Tibial nerve (tissue), 4 donors: ENCODE data around the gene TFE3. TPM values are rescaled to one million over a fixed set of nuclear protein-coding genes. Genes with fewer than 3 reads are reported as not detected.

Source experiments
- DNase-seq, 2 donors: peaks; one replicate each; pipeline ENCODE4 v3.0.0-alpha.2; 2019; ENCODE audit warnings: low spot score in 2 of 2
- H3K27ac ChIP-seq, 4 donors: fragments of 200-600 bp; sonication (generic) in 3 of 4; one replicate each; pipeline ENCODE4 v1.5.1; 2017 to 2019; ENCODE audit warnings: mild to moderate bottlenecking in 1 of 4
- H3K27me3 ChIP-seq, 2 donors: fragments of 200-600 bp; sonication (generic) in 1 of 2; one replicate each; pipeline versions ENCODE4 v1.5.1 to v1.6.0; 2017 to 2019
- H3K36me3 ChIP-seq, 3 donors: fragments of 200-600 bp; sonication (generic); one replicate each; pipeline ENCODE4 v1.5.1; 2018 to 2019
- H3K4me1 ChIP-seq, 4 donors: fragments of 200-600 bp; sonication (generic) in 3 of 4; one replicate each; pipeline ENCODE4 v1.5.1; 2017 to 2019
- H3K4me3 ChIP-seq, 4 donors: fragments of 200-600 bp; sonication (generic) in 3 of 4; one replicate each; pipeline ENCODE4 v1.5.1; 2017 to 2019; ENCODE audit warnings: mild to moderate bottlenecking in 1 of 4, moderate library complexity in 1 of 4
- H3K9me3 ChIP-seq, 4 donors: fragments of 200-600 bp; sonication (generic) in 3 of 4; one replicate each; pipeline ENCODE4 v1.5.1; 2017 to 2019
- CTCF ChIP-seq, 5 experiments: fragments of 200-600 bp in 3 of 5; fragments of 450-650 bp in 2 of 5; sonication (generic) in 3 of 5; IDR thresholded peaks; one replicate each; pipeline ENCODE4 v1.5.1; 2016 to 2019; ENCODE audit warnings: antibody characterized with exemption in 5 of 5, mild to moderate bottlenecking in 3 of 5, moderate library complexity in 2 of 5
- EP300 ChIP-seq, 2 donors: sonication (generic); formaldehyde crosslinking; IDR thresholded peaks; one replicate each; pipeline ENCODE4 v1.6.1; 2017; ENCODE audit warnings: antibody characterized with exemption in 2 of 2, mild to moderate bottlenecking in 1 of 2
- POLR2A ChIP-seq, 2 donors: fragments of 450-650 bp; IDR thresholded peaks; one replicate each; pipeline ENCODE4 v1.6.1; 2017; ENCODE audit warnings: antibody characterized with exemption in 2 of 2, mild to moderate bottlenecking in 2 of 2, moderate library complexity in 2 of 2
- WGBS, 2 donors: methylation state at CpG; one replicate each; pipeline ENCODE4 v1.1.5; 2018; 5-methylcytosine and 5-hydroxymethylcytosine counted together
- total RNA-seq, 4 donors: library from RNA; depleted of rRNA; stranded (reverse); fragments of >200 nt; gene quantifications; one replicate each; pipeline ENCODE4 v1.1.0, GENCODE V29; 2016

The TFE3 gene
- total RNA-seq, 4 donors from 2014 or later: 98.6 to 124 (median 117) TPM

GRCh38 chrX:49071877-49072711 lies 28.9 kb upstream of the TFE3 start:
- H3K4me1 ChIP-seq: peaks cover 0 to 19% (median 4%) of the 10 kb centered on the region in 4 donors
- H3K27me3 ChIP-seq: no peaks in the 10 kb centered on the region
- peaks cover 0 to 33% (median 0%) of the 10 kb centered on the region in 3 donors for H3K36me3 ChIP-seq
- WGBS, 2 donors: 28 to 66% methylated on average over 18 to 62 of the region's 63 CpGs
- DNase-seq: peak; percentile 62 to 68
- no peaks in the 10 kb centered on the region for H3K9me3 ChIP-seq
- peak overlapping the region in 3 of 4 donors; percentile 16 to 63 (median 50) for H3K4me3 ChIP-seq
- peak overlapping the region in 3 of 4 donors; percentile 19 to 87 (median 55) for H3K27ac ChIP-seq
- TF ChIP-seq EP300 (IDR thresholded peaks at IDR 0.05) (peak in 1 of 2 donors; percentile 23), POLR2A (IDR thresholded peaks at IDR 0.05) (peak in 1 of 2 donors; percentile 19), CTCF (IDR thresholded peaks at IDR 0.05) (no peak)

- Histone ChIP-seq H3K4me3 (no peak overlapping the region), H3K9me3 (no peaks in the 10 kb centered on the region), H3K27ac (no peak overlapping the region), H3K36me3 (peaks cover 0 to 24% (median 0%) of the 10 kb centered on the region in 3 donors), H3K27me3 (no peaks in the 10 kb centered on the region), H3K4me1 (peaks cover 0 to 19% (median 4%) of the 10 kb centered on the region in 4 donors)
- WGBS, 2 donors: 82 to 90% methylated on average over 3 to 4 of the region's 4 CpGs
- TF ChIP-seq EP300 (IDR thresholded peaks at IDR 0.05) (no peak), POLR2A (IDR thresholded peaks at IDR 0.05) (no peak), CTCF (IDR thresholded peaks at IDR 0.05) (no peak)
- no peak for DNase-seq
Observed at GRCh38 chrX:49070988-49071387, 27.8 kb upstream of the TFE3 start.

GRCh38 chrX:49069038-49069437 lies 25.9 kb upstream of the TFE3 start:
- H3K4me1 ChIP-seq: peaks cover 0 to 12% (median 2%) of the 10 kb centered on the region in 4 donors
- TF ChIP-seq EP300 (IDR thresholded peaks at IDR 0.05): no peak
- TF ChIP-seq POLR2A (IDR thresholded peaks at IDR 0.05): no peak
- TF ChIP-seq CTCF (IDR thresholded peaks at IDR 0.05): no peak
- no peaks in the 10 kb centered on the region for H3K9me3 ChIP-seq
- no peaks in the 10 kb centered on the region for H3K27me3 ChIP-seq
- no peak overlapping the region for H3K27ac ChIP-seq
- H3K4me3 ChIP-seq: no peak overlapping the region
- 88 to 91% methylated on average over 5 to 11 of the region's 11 CpGs for WGBS, 2 donors
- H3K36me3 ChIP-seq: peaks cover 0 to 28% (median 0%) of the 10 kb centered on the region in 3 donors
- no peak for DNase-seq

GRCh38 chrX:49067285-49068120 lies 24.3 kb upstream of the TFE3 start:
- H3K27ac ChIP-seq: no peak overlapping the region
- no peak for DNase-seq

More at GRCh38 chrX:49067285-49068120, 24.3 kb upstream of the TFE3 start:
- Histone ChIP-seq H3K36me3 (peaks cover 0 to 32% (median 0%) of the 10 kb centered on the region in 3 donors), H3K27me3 (no peaks in the 10 kb centered on the region), H3K9me3 (no peaks in the 10 kb centered on the region), H3K4me1 (peaks cover 0 to 3% (median 0%) of the 10 kb centered on the region in 4 donors), H3K4me3 (no peak overlapping the region)
- 86 to 88% methylated on average over 18 to 31 of the region's 41 CpGs for WGBS, 2 donors
- no peak for TF ChIP-seq CTCF (IDR thresholded peaks at IDR 0.05)
